ENCODE measurements around the gene ST7L.

DNA sequence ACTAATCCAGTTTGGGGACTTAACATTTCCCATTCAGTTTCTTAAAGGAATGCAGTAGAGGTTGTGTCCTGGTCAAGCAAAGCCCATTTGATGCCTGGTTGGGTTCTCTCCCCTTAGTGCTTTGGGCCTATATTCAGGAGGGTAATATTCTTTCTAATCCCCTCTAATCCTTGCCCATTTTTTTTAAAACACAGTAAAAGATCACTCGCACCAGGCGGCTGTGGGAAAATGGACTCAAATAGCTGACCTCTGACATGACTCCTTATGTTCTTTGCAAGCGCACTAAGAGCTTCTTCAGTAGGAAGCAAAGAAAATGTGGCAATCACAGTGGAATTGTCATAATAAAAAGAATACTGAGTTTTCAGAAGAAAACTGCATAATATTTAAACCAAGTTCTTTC, 60.3 kb downstream of the ST7L start:
- TF ChIP-seq RAD21 (IDR thresholded peaks at IDR 0.05; ENCODE audit: low read depth) (no peak), TAF1 (IDR thresholded peaks at IDR 0.05; ENCODE audit: low read depth) (no peak)
